Fibroblast of the aortic adventitia (primary cell): ENCODE results near the gene PARD3B. TPM values are rescaled to one million over a fixed set of nuclear protein-coding genes. Genes with fewer than 3 reads are reported as not detected.

Source experiments
- DNase-seq: peaks from one replicate; pipeline ENCODE4 v3.0.0-alpha.2; 2010; ENCODE audit warnings: low read depth
- H3K4me3 ChIP-seq: 2 replicates; pipeline ENCODE4 v1.5.1; 2011; ENCODE audit warnings: low read depth, mild to moderate bottlenecking, control low read depth, low read length, moderate library complexity
- total RNA-seq: library from RNA; depleted of rRNA; stranded (reverse); fragments of >200 nt; gene quantifications from 2 replicates; pipeline ENCODE4 v1.2.3, GENCODE V29; 2012; ENCODE audit warnings: low replicate concordance
- TF ChIP-seq, protein P1 (sequence below): IDR thresholded peaks from 2 replicates; pipeline ENCODE4 v1.5.1; 2011; ENCODE audit warnings: mild to moderate bottlenecking, low read length, control low read depth, inconsistent platforms; ENCODE audit not compliant: insufficient read depth

Gene PARD3B
- total RNA-seq, 1 donor, result 15.9 TPM

DNA sequence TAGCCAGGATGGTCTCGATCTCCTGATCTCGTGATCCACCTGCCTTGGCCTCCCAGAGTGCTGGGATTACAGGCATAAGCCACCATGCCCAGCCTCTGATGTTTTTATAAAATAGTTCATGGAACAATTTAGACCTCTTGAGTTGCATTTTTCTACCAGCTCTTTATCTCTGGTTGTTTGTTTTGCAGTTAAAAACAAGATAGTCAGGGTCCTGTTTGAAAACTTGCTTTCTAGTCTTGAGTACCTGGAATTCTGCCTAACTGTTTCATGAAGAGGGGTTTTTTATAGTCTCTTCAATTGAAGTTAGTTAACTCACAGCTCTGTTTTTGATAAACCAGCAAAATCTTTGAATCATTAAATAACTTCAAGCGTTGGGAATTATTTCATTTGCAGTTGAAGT, 244.8 kb downstream of the PARD3B start:
- TF ChIP-seq, protein P1, sequence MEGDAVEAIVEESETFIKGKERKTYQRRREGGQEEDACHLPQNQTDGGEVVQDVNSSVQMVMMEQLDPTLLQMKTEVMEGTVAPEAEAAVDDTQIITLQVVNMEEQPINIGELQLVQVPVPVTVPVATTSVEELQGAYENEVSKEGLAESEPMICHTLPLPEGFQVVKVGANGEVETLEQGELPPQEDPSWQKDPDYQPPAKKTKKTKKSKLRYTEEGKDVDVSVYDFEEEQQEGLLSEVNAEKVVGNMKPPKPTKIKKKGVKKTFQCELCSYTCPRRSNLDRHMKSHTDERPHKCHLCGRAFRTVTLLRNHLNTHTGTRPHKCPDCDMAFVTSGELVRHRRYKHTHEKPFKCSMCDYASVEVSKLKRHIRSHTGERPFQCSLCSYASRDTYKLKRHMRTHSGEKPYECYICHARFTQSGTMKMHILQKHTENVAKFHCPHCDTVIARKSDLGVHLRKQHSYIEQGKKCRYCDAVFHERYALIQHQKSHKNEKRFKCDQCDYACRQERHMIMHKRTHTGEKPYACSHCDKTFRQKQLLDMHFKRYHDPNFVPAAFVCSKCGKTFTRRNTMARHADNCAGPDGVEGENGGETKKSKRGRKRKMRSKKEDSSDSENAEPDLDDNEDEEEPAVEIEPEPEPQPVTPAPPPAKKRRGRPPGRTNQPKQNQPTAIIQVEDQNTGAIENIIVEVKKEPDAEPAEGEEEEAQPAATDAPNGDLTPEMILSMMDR, result no peak
- DNase-seq, result no peak

GRCh38 chr2:204791230-204791629, 246.0 kb downstream of the PARD3B start:
- TF ChIP-seq, protein P1, result no peak
- peak; percentile 12 for DNase-seq

More for the DNA sequence above, 244.8 kb downstream of the PARD3B start:
- no peak overlapping the region for H3K4me3 ChIP-seq

DNA sequence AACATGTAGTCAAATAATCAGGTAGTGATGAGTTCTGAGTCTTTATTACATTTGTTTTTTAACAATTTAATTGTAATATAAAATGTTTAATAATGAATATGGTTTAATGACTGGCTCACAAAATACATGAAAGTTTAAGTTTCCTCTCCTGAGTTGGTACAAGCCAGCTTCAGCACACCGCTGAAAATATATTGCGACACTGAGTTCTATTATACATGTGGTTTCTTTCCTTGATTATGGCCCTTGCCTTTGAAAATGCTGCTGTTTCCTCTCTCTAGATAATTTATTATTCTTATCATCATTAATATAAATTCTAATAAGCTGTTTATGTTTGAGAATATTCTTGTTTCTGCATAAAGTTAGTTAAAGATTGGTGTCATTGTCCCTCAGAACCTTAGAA, 249.3 kb downstream of the PARD3B start:
- TF ChIP-seq, protein P1, result no peak
- peak; percentile 4 for DNase-seq
- no peak overlapping the region for H3K4me3 ChIP-seq

More at GRCh38 chr2:204791230-204791629, 246.0 kb downstream of the PARD3B start:
- no peak overlapping the region for H3K4me3 ChIP-seq

DNA sequence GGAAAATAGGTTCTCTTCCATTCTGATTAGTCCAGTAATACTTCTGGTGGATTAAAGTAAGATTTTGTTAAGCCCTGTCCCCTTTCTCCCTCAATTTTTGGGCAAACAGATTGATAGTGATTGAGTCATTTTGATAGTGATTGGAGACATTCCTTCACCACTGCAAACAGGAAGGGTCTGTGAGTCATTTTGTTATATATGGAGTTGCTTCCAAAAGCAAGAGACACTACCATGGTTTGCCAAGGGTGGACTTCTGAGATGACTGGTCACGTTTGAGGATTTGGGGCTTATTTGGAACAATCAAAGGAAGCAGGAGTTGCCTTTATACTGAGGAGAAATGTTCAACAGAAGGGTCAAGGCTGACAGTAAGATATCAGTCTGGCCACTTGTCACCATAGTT, 249.9 kb downstream of the PARD3B start:
- DNase-seq, result peak; percentile 29
- TF ChIP-seq, protein P1, result no peak

GRCh38 chr2:204796581-204796980, 251.3 kb downstream of the PARD3B start:
- DNase-seq, result no peak
- H3K4me3 ChIP-seq, result no peak overlapping the region
- TF ChIP-seq, protein P1, result no peak

More for the DNA sequence above, 249.9 kb downstream of the PARD3B start:
- no peak overlapping the region for H3K4me3 ChIP-seq

GRCh38 chr2:204799791-204800190, 254.5 kb downstream of the PARD3B start:
- no peak for DNase-seq
- TF ChIP-seq, protein P1, result no peak
- H3K4me3 ChIP-seq, result no peak overlapping the region

- TF ChIP-seq, protein P1, result no peak
- no peak for DNase-seq
- H3K4me3 ChIP-seq, result no peak overlapping the region
These were observed 263.2 kb downstream of the PARD3B start for GRCh38 chr2:204808494-204808893.
